H9 (cell line): ENCODE results near the gene CLEC18B. TPM values are rescaled to one million over a fixed set of nuclear protein-coding genes. Genes with fewer than 3 reads are reported as not detected.
"Not testable (repeated sequence)": the region's sequence is repeated elsewhere in the genome, so short reads cannot be mapped to it uniquely, and the experiment has no call there.

ENCODE experiments used
- DNase-seq: peaks from one replicate; pipeline ENCODE4 v3.0.0-alpha.2; 2017
- H2AFZ ChIP-seq: one replicate; pipeline ENCODE4 v1.6.1; 2013; ENCODE audit warnings: mild to moderate bottlenecking, low read length, control low read depth, moderate library complexity
- H2AK5ac ChIP-seq: 2 replicates; pipeline ENCODE4 v1.6.1; 2013; ENCODE audit warnings: low read length, control low read depth, mixed read lengths; ENCODE audit not compliant: insufficient read length
- H2BK120ac ChIP-seq: one replicate; pipeline ENCODE4 v1.6.1; 2013; ENCODE audit warnings: low read depth, mild to moderate bottlenecking, low read length, control low read depth, inconsistent platforms; ENCODE audit not compliant: poor library complexity, severe bottlenecking
- H2BK12ac ChIP-seq: 2 replicates; pipeline ENCODE4 v1.6.1; 2013; ENCODE audit warnings: low read length, control low read depth, mixed read lengths, low read depth; ENCODE audit not compliant: insufficient read length
- H2BK15ac ChIP-seq: 2 replicates; pipeline ENCODE4 v1.6.1; 2013; ENCODE audit warnings: low read depth, low read length, control low read depth
- H2BK20ac ChIP-seq: one replicate; pipeline ENCODE4 v1.6.1; 2013; ENCODE audit warnings: low read depth, mild to moderate bottlenecking, low read length, control low read depth, inconsistent platforms; ENCODE audit not compliant: poor library complexity, severe bottlenecking
- H2BK5ac ChIP-seq: 2 replicates; pipeline ENCODE4 v1.6.1; 2013; ENCODE audit warnings: low read length, control low read depth, mixed read lengths; ENCODE audit not compliant: insufficient read length
- H3K14ac ChIP-seq: 2 replicates; pipeline ENCODE4 v1.6.1; 2013; ENCODE audit warnings: low read length, control low read depth; ENCODE audit not compliant: insufficient read depth
- H3K18ac ChIP-seq: 2 replicates; pipeline ENCODE4 v1.6.1; 2013; ENCODE audit warnings: low read depth, mild to moderate bottlenecking, mixed read lengths, low read length, control low read depth; ENCODE audit not compliant: insufficient read length
- H3K23ac ChIP-seq: 2 replicates; pipeline ENCODE4 v1.6.1; 2013; ENCODE audit warnings: low read length, control low read depth, mixed read lengths, low read depth; ENCODE audit not compliant: insufficient read length
- H3K23me2 ChIP-seq: 2 replicates; pipeline ENCODE4 v1.6.1; 2013; ENCODE audit warnings: low read depth, mild to moderate bottlenecking, mixed read lengths, low read length, control low read depth; ENCODE audit not compliant: insufficient read length, poor library complexity, severe bottlenecking
- H3K27ac ChIP-seq: 2 replicates; pipeline ENCODE4 v1.5.1; 2013; ENCODE audit warnings: low read length, control low read depth, mixed read lengths, low read depth; ENCODE audit not compliant: insufficient read length
- H3K27me3 ChIP-seq: 2 replicates; pipeline ENCODE4 v1.6.1; 2013; ENCODE audit warnings: low read length, control low read depth, inconsistent platforms; ENCODE audit not compliant: insufficient read depth
- H3K4ac ChIP-seq: 2 replicates; pipeline ENCODE4 v1.6.1; 2013; ENCODE audit warnings: low read depth, mild to moderate bottlenecking, control low read depth, inconsistent platforms, low read length, moderate library complexity
- H3K4me1 ChIP-seq: 2 replicates; pipeline ENCODE4 v1.6.1; 2013; ENCODE audit warnings: low read length, control low read depth, inconsistent platforms; ENCODE audit not compliant: insufficient read depth
- H3K4me2 ChIP-seq: 2 replicates; pipeline ENCODE4 v1.6.1; 2013; ENCODE audit warnings: low read length, control low read depth, mixed read lengths; ENCODE audit not compliant: insufficient read length, insufficient read depth
- H3K56ac ChIP-seq: 2 replicates; pipeline ENCODE4 v1.6.1; 2013; ENCODE audit warnings: low read depth, mild to moderate bottlenecking, mixed read lengths, low read length, control low read depth; ENCODE audit not compliant: insufficient read length
- H3K79me1 ChIP-seq: 2 replicates; pipeline ENCODE4 v1.6.1; 2013; ENCODE audit warnings: low read depth, mild to moderate bottlenecking, moderate library complexity, low read length, control low read depth, inconsistent platforms; ENCODE audit not compliant: insufficient read depth, poor library complexity, severe bottlenecking
- H3K79me2 ChIP-seq: 2 replicates; pipeline ENCODE4 v1.6.1; 2013; ENCODE audit warnings: low read length, control low read depth, inconsistent platforms; ENCODE audit not compliant: insufficient read depth
- H3K9ac ChIP-seq: 2 replicates; pipeline ENCODE4 v1.6.1; 2013; ENCODE audit warnings: low read length, control low read depth, mixed read lengths; ENCODE audit not compliant: insufficient read length; ENCODE audit errors: extremely low read depth
- H3K9me3 ChIP-seq: one replicate; pipeline ENCODE4 v1.6.1; 2013; ENCODE audit warnings: low read depth, low read length, inconsistent platforms; ENCODE audit not compliant: control insufficient read depth
- H3T11ph ChIP-seq: one replicate; pipeline ENCODE4 v1.6.1; 2013; ENCODE audit warnings: mild to moderate bottlenecking, low read length, control low read depth, inconsistent platforms
- H4K20me1 ChIP-seq: one replicate; pipeline ENCODE4 v1.6.1; 2013; ENCODE audit not compliant: control insufficient read depth, insufficient read length, insufficient read depth
- H4K5ac ChIP-seq: 2 replicates; pipeline ENCODE4 v1.6.1; 2013; ENCODE audit warnings: low read depth, mild to moderate bottlenecking, mixed read lengths, low read length, control low read depth; ENCODE audit not compliant: insufficient read length
- H4K8ac ChIP-seq: replicated peaks from 2 replicates; pipeline ENCODE4 v1.6.1; 2013; ENCODE audit warnings: low read length, control low read depth, mixed read lengths, low read depth; ENCODE audit not compliant: insufficient read length
- H4K91ac ChIP-seq: 2 replicates; pipeline ENCODE4 v1.6.1; 2013; ENCODE audit warnings: low read depth, mild to moderate bottlenecking, moderate library complexity, mixed read lengths, low read length, control low read depth; ENCODE audit not compliant: insufficient read length
- H3K27ac Mint-ChIP-seq, 3 experiments: 2 replicates in 2 of 3; 3 replicates in 1 of 3; pipeline ENCODE4 v1.8.0; 2020 to 2021; ENCODE audit warnings: mixed read lengths in 3 of 3, mild to moderate bottlenecking in 1 of 3, moderate library complexity in 1 of 3
- H3K27me3 Mint-ChIP-seq: 2 replicates; pipeline ENCODE4 v1.8.0; 2021; ENCODE audit warnings: low read depth, mild to moderate bottlenecking, moderate library complexity, mixed read lengths
- H3K36me3 Mint-ChIP-seq, 3 experiments: 2 replicates in 2 of 3; 3 replicates in 1 of 3; pipeline ENCODE4 v1.8.0; 2020 to 2021; ENCODE audit warnings: low read depth in 3 of 3, mixed read lengths in 3 of 3; ENCODE audit not compliant: insufficient read depth in 1 of 3
- H3K4me1 Mint-ChIP-seq, 2 experiments: 2 replicates each; pipeline ENCODE4 v1.8.0; 2020; ENCODE audit warnings: mixed read lengths in 2 of 2
- H3K4me3 Mint-ChIP-seq, 2 experiments: 2 replicates in 1 of 2; 3 replicates in 1 of 2; pipeline ENCODE4 v1.8.0; 2020 to 2021; ENCODE audit warnings: mild to moderate bottlenecking in 2 of 2, mixed read lengths in 2 of 2, moderate library complexity in 1 of 2
- H3K9me3 Mint-ChIP-seq, 2 experiments: 2 replicates in 1 of 2; 3 replicates in 1 of 2; pipeline ENCODE4 v1.8.0; 2020; ENCODE audit warnings: mild to moderate bottlenecking in 2 of 2, mixed read lengths in 2 of 2, moderate library complexity in 1 of 2
- WGBS: extraction: QIAGEN DNeasy Blood & Tissue Kit; methylation state at CpG from one replicate; pipeline ENCODE4 v1.1.7; 2013; ENCODE audit warnings: missing lambda C conversion rate, low lambda C conversion rate, mixed read lengths; ENCODE audit not compliant: insufficient read length; ENCODE audit errors: extremely low coverage; 5-methylcytosine and 5-hydroxymethylcytosine counted together
- total RNA-seq: library from RNA; stranded (reverse); gene quantifications from 2 replicates; pipeline ENCODE4 v1.2.1, GENCODE V29; 2021
- TF ChIP-seq, protein P1 (sequence below): fragments of 200-600 bp; sonication (generic); conservative IDR thresholded peaks from 3 replicates; pipeline ENCODE4 v1.8.0; 2021; ENCODE audit warnings: antibody characterized with exemption, mild to moderate bottlenecking

Gene CLEC18B
- total RNA-seq, 1 experiment from 2014 or later: 0.37 TPM

DNA sequence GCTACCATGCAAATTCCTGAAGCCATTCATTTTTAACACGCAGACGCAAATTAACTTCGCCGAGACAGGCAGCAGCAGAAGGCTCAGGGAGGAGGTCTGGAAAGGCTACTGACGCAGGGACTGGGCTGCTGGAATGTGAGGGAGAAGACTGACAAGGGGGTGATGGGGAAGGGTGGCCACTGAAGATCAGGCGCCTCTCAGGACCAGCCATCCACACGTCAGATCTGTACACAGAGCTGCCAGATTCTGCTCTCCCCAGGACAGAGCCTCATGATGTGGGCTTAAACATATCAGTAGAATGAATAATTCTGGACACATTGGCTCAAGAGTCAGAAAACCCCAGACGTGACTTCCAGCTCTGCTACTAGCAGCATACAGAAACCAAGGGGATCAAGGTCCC is 25.6 kb upstream of the CLEC18B start:
- Histone ChIP-seq H3K4me2 (no peak overlapping the region), H4K91ac (no peak overlapping the region), H3K9me3 (no peaks in the 10 kb centered on the region), H4K5ac (no peak overlapping the region), H2AFZ (no peak overlapping the region), H3K23me2 (no peaks in the 10 kb centered on the region), H3K27ac (no peak overlapping the region), H3K18ac (no peak overlapping the region), H3K14ac (no peak overlapping the region), H3K27me3 (no peaks in the 10 kb centered on the region), H4K20me1 (no peaks in the 10 kb centered on the region), H2BK5ac (no peak overlapping the region), H2BK12ac (no peak overlapping the region), H2BK120ac (no peak overlapping the region), H3K79me2 (no peaks in the 10 kb centered on the region), H2BK20ac (no peak overlapping the region), H3K4ac (no peak overlapping the region), H3K9ac (no peak overlapping the region), H3T11ph (no peak overlapping the region), H3K79me1 (no peaks in the 10 kb centered on the region), H4K8ac (no peak overlapping the region), H2AK5ac (no peak overlapping the region), H3K56ac (no peak overlapping the region), H3K23ac (no peak overlapping the region), H3K4me1 (no peaks in the 10 kb centered on the region), H2BK15ac (no peak overlapping the region)
- no peak overlapping the region for H3K4me3 Mint-ChIP-seq
- TF ChIP-seq, protein P1, sequence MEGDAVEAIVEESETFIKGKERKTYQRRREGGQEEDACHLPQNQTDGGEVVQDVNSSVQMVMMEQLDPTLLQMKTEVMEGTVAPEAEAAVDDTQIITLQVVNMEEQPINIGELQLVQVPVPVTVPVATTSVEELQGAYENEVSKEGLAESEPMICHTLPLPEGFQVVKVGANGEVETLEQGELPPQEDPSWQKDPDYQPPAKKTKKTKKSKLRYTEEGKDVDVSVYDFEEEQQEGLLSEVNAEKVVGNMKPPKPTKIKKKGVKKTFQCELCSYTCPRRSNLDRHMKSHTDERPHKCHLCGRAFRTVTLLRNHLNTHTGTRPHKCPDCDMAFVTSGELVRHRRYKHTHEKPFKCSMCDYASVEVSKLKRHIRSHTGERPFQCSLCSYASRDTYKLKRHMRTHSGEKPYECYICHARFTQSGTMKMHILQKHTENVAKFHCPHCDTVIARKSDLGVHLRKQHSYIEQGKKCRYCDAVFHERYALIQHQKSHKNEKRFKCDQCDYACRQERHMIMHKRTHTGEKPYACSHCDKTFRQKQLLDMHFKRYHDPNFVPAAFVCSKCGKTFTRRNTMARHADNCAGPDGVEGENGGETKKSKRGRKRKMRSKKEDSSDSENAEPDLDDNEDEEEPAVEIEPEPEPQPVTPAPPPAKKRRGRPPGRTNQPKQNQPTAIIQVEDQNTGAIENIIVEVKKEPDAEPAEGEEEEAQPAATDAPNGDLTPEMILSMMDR: no peak
- peaks cover 11 to 51% (median 24%) of the 10 kb centered on the region in 3 experiments; a peak in 6 of 7 replicates for H3K36me3 Mint-ChIP-seq
- H3K9me3 Mint-ChIP-seq: no peaks in the 10 kb centered on the region
- H3K27ac Mint-ChIP-seq: peak overlapping the region in 1 of 3 experiments; percentile 40; a peak in 1 of 7 replicates
- DNase-seq: no peak
- no peaks in the 10 kb centered on the region for H3K27me3 Mint-ChIP-seq
- WGBS: no CpG with 5 or more reads among the region's 8 CpGs
- peaks cover 4 to 6% of the 10 kb centered on the region in 2 experiments; a peak in 2 of 4 replicates for H3K4me1 Mint-ChIP-seq

- not testable (repeated sequence) for H2AK5ac ChIP-seq, H3K4me1 ChIP-seq, H3K27ac ChIP-seq, H3K18ac ChIP-seq, H3K23me2 ChIP-seq, H3K79me1 ChIP-seq, H3T11ph ChIP-seq, H4K5ac ChIP-seq, H3K27me3 ChIP-seq, H2BK12ac ChIP-seq, H3K4ac ChIP-seq, H2BK120ac ChIP-seq, H2AFZ ChIP-seq, H4K20me1 ChIP-seq, H3K79me2 ChIP-seq, H2BK15ac ChIP-seq, H3K9ac ChIP-seq, H3K23ac ChIP-seq, H2BK5ac ChIP-seq, H3K27me3 Mint-ChIP-seq, DNase-seq, H3K4me2 ChIP-seq, H3K4me3 Mint-ChIP-seq, H3K4me1 Mint-ChIP-seq, H4K91ac ChIP-seq, H3K14ac ChIP-seq, H3K9me3 ChIP-seq, H4K8ac ChIP-seq, H2BK20ac ChIP-seq, H3K56ac ChIP-seq, H3K9me3 Mint-ChIP-seq
- Mint-ChIP-seq H3K36me3 (peaks cover 2 to 32% (median 4%) of the 10 kb centered on the region in 3 experiments; a peak in 4 of 7 replicates), H3K27ac (0 out of 7 replicates have a peak overlapping the region, but pooled peaks of 1 of the 3 experiments have one; percentile 40)
- no CpG with 5 or more reads among the region's 13 CpGs for WGBS
Measured at GRCh38 chr16:74443624-74444346, 22.5 kb upstream of the CLEC18B start.
